Measurements from ENCODE around the gene CARD14. TPM values are rescaled to one million over a fixed set of nuclear protein-coding genes. Genes with fewer than 3 reads are reported as not detected.
"Not testable (repeated sequence)": the region's sequence is repeated elsewhere in the genome, so short reads cannot be mapped to it uniquely, and the experiment has no call there.

CARD14 gene
- total RNA-seq, 1 experiment from 2014 or later = 0.24 TPM

GRCh38 chr17:80154166-80154565 lies 15.7 kb upstream of the CARD14 start:
- H3K4me2 ChIP-seq (ENCODE audit: insufficient read depth, insufficient read length, low read length) = no peak overlapping the region
- no peak overlapping the region for H3K14ac ChIP-seq (ENCODE audit: insufficient read depth, low read length)
- no peak overlapping the region for H2BK15ac ChIP-seq (ENCODE audit: low read depth, low read length)
- no peak overlapping the region for H2AK5ac ChIP-seq (ENCODE audit: insufficient read length, low read length)
- H2BK20ac ChIP-seq (ENCODE audit: low read depth, low read length, poor library complexity, severe bottlenecking) = no peak overlapping the region
- H4K20me1 ChIP-seq (ENCODE audit: control insufficient read depth, insufficient read depth, insufficient read length) = no peaks in the 10 kb centered on the region
- no peak overlapping the region for H2BK5ac ChIP-seq (ENCODE audit: insufficient read length, low read length)
- H3K9me3 ChIP-seq (ENCODE audit: control insufficient read depth, low read depth, low read length) = peaks cover 4% of the 10 kb centered on the region
- H3K36me3 Mint-ChIP-seq (ENCODE audit: insufficient read depth in 1 of 3, low read depth in 3 of 3) = peaks cover 15 to 29% (median 20%) of the 10 kb centered on the region in 3 experiments
- TF ChIP-seq CTCF (conservative IDR thresholded peaks at IDR 0.05) = no peak
- no peak overlapping the region for H2BK120ac ChIP-seq (ENCODE audit: low read depth, low read length, poor library complexity, severe bottlenecking)
- WGBS (ENCODE audit: extremely low coverage, insufficient read length, low lambda C conversion rate) = no CpG with 5 or more reads among the region's 5 CpGs
- H3K9me3 Mint-ChIP-seq = peaks cover 29 to 35% of the 10 kb centered on the region in 2 experiments
- H3K79me2 ChIP-seq (ENCODE audit: insufficient read depth, low read length) = no peaks in the 10 kb centered on the region
- no peak overlapping the region for H3K4ac ChIP-seq (ENCODE audit: low read depth, low read length)
- H3K27ac ChIP-seq (ENCODE audit: insufficient read length, low read depth, low read length) = no peak overlapping the region
- no peak overlapping the region for H3K23ac ChIP-seq (ENCODE audit: insufficient read length, low read depth, low read length)
- H3K4me3 Mint-ChIP-seq = peak overlapping the region in 1 of 2 experiments; percentile 45; a peak in 2 of 5 replicates
- no peak overlapping the region for H4K5ac ChIP-seq (ENCODE audit: insufficient read length, low read depth, low read length)
- peaks cover 40 to 54% of the 10 kb centered on the region in 2 experiments for H3K4me1 Mint-ChIP-seq
- H3K27me3 ChIP-seq (ENCODE audit: insufficient read depth, low read length) = no peaks in the 10 kb centered on the region
- H3K27ac Mint-ChIP-seq = peak overlapping the region; percentile 27 to 94 (median 50); a peak in 6 of 7 replicates
- no peak for DNase-seq
- no peak overlapping the region for H4K8ac ChIP-seq (replicated peaks; ENCODE audit: insufficient read length, low read depth, low read length)
- H3K23me2 ChIP-seq (ENCODE audit: insufficient read length, low read depth, low read length, poor library complexity, severe bottlenecking) = no peaks in the 10 kb centered on the region
- no peaks in the 10 kb centered on the region; the same call in 1 of the 2 replicates for H3K4me1 ChIP-seq (ENCODE audit: insufficient read depth, low read length)
- no peak overlapping the region for H3K9ac ChIP-seq (ENCODE audit: extremely low read depth, insufficient read length, low read length)
- H2AFZ ChIP-seq (ENCODE audit: low read length) = no peak overlapping the region
- no peaks in the 10 kb centered on the region for H3K79me1 ChIP-seq (ENCODE audit: insufficient read depth, low read depth, low read length, poor library complexity, severe bottlenecking)
- no peak overlapping the region for H4K91ac ChIP-seq (ENCODE audit: insufficient read length, low read depth, low read length)
- H3K18ac ChIP-seq (ENCODE audit: insufficient read length, low read depth, low read length) = no peak overlapping the region
- peaks cover 21% of the 10 kb centered on the region for H3K27me3 Mint-ChIP-seq (ENCODE audit: low read depth)
- H2BK12ac ChIP-seq (ENCODE audit: insufficient read length, low read depth, low read length) = no peak overlapping the region
- no peak overlapping the region for H3K56ac ChIP-seq (ENCODE audit: insufficient read length, low read depth, low read length)
- no peak overlapping the region for H3T11ph ChIP-seq (ENCODE audit: low read length)

GRCh38 chr17:80155600-80155999 lies 14.2 kb upstream of the CARD14 start:
- H2BK12ac ChIP-seq (ENCODE audit: insufficient read length, low read depth, low read length); H3K4me1 ChIP-seq (ENCODE audit: insufficient read depth, low read length); H3K4ac ChIP-seq (ENCODE audit: low read depth, low read length); H2BK20ac ChIP-seq (ENCODE audit: low read depth, low read length, poor library complexity, severe bottlenecking); H4K20me1 ChIP-seq (ENCODE audit: control insufficient read depth, insufficient read depth, insufficient read length); H3K4me3 Mint-ChIP-seq; H4K91ac ChIP-seq (ENCODE audit: insufficient read length, low read depth, low read length); H4K5ac ChIP-seq (ENCODE audit: insufficient read length, low read depth, low read length); H3K79me1 ChIP-seq (ENCODE audit: insufficient read depth, low read depth, low read length, poor library complexity, severe bottlenecking); H3K23me2 ChIP-seq (ENCODE audit: insufficient read length, low read depth, low read length, poor library complexity, severe bottlenecking); H2BK5ac ChIP-seq (ENCODE audit: insufficient read length, low read length); H3K9me3 ChIP-seq (ENCODE audit: control insufficient read depth, low read depth, low read length); H3K18ac ChIP-seq (ENCODE audit: insufficient read length, low read depth, low read length); H2AFZ ChIP-seq (ENCODE audit: low read length); H2AK5ac ChIP-seq (ENCODE audit: insufficient read length, low read length); H3K23ac ChIP-seq (ENCODE audit: insufficient read length, low read depth, low read length); H4K8ac ChIP-seq (replicated peaks; ENCODE audit: insufficient read length, low read depth, low read length); H3K79me2 ChIP-seq (ENCODE audit: insufficient read depth, low read length); H3K4me2 ChIP-seq (ENCODE audit: insufficient read depth, insufficient read length, low read length); H3K14ac ChIP-seq (ENCODE audit: insufficient read depth, low read length); H3K27me3 ChIP-seq (ENCODE audit: insufficient read depth, low read length); H2BK120ac ChIP-seq (ENCODE audit: low read depth, low read length, poor library complexity, severe bottlenecking); H3T11ph ChIP-seq (ENCODE audit: low read length); H3K56ac ChIP-seq (ENCODE audit: insufficient read length, low read depth, low read length); H3K27ac ChIP-seq (ENCODE audit: insufficient read length, low read depth, low read length); H3K9ac ChIP-seq (ENCODE audit: extremely low read depth, insufficient read length, low read length); H2BK15ac ChIP-seq (ENCODE audit: low read depth, low read length): not testable (repeated sequence)
- DNase-seq = peak; percentile 55
- peaks cover 29 to 35% of the 10 kb centered on the region in 2 experiments for H3K9me3 Mint-ChIP-seq
- peaks cover 54 to 65% of the 10 kb centered on the region in 2 experiments for H3K4me1 Mint-ChIP-seq
- H3K36me3 Mint-ChIP-seq (ENCODE audit: insufficient read depth in 1 of 3, low read depth in 3 of 3) = peaks cover 15 to 29% (median 20%) of the 10 kb centered on the region in 3 experiments
- peak overlapping the region in 2 of 3 experiments; percentile 90 to 92; a peak in 3 of 7 replicates for H3K27ac Mint-ChIP-seq
- peaks cover 31% of the 10 kb centered on the region for H3K27me3 Mint-ChIP-seq (ENCODE audit: low read depth)
- no CpG with 5 or more reads among the region's 2 CpGs for WGBS (ENCODE audit: extremely low coverage, insufficient read length, low lambda C conversion rate)
